Psoas muscle (tissue), 8 donors: ENCODE measurements around the gene CRADD. TPM values are rescaled to one million over a fixed set of nuclear protein-coding genes. Genes with fewer than 3 reads are reported as not detected.

Experiments
- ATAC-seq, 4 donors: fragments of 200-7000 bp; cut with Tn5 transposase; one replicate each; pipeline ENCODE4 v1.9.1; 2020; ENCODE audit warnings: moderate library complexity in 3 of 4, mild to moderate bottlenecking in 2 of 4
- DNase-seq, 2 donors: peaks; one replicate each; pipeline ENCODE4 v3.0.0-alpha.2; 2020
- H3K27ac ChIP-seq: fragments of 200-600 bp; one replicate; pipeline ENCODE4 v1.8.0; 2022
- H3K27me3 ChIP-seq, 3 donors: fragments of 200-600 bp in 1 of 3; one replicate each; pipeline versions ENCODE4 v1.6.1 to v1.8.0; 2013 to 2022; ENCODE audit warnings: low read length in 2 of 3, mild to moderate bottlenecking in 2 of 3, moderate library complexity in 1 of 3; ENCODE audit not compliant: insufficient read depth in 3 of 3
- H3K36me3 ChIP-seq, 2 donors: fragments of 200-600 bp in 1 of 2; one replicate each; pipeline versions ENCODE4 v1.6.1 to v1.8.0; 2013 to 2022; ENCODE audit warnings: low read depth in 1 of 2, mild to moderate bottlenecking in 1 of 2, moderate library complexity in 1 of 2; ENCODE audit not compliant: insufficient read depth in 1 of 2
- H3K4me1 ChIP-seq: fragments of 200-600 bp; one replicate; pipeline ENCODE4 v1.8.0; 2022
- H3K4me3 ChIP-seq: fragments of 200-600 bp; one replicate; pipeline ENCODE4 v1.8.0; 2022; ENCODE audit warnings: mild to moderate bottlenecking
- H3K9me3 ChIP-seq: fragments of 200-600 bp; one replicate; pipeline ENCODE4 v1.8.0; 2022
- CTCF ChIP-seq: fragments of 200-600 bp; IDR thresholded peaks from one replicate; pipeline ENCODE4 v1.8.0; 2022; ENCODE audit warnings: antibody characterized with exemption
- WGBS, 3 donors: extraction: QIAGEN DNeasy Blood & Tissue Kit; methylation state at CpG; one replicate each; pipeline versions ENCODE4 v1.1.6 to v1.1.7; 2013; 5-methylcytosine and 5-hydroxymethylcytosine counted together
- intact Hi-C, 2 donors: fragments of 100-400 bp; cut with DNase I; formaldehyde crosslinking; loops; one replicate each; pipeline versions ENCODE4 v1.11.0 to v1.14.2; 2022
- polyA plus RNA-seq, 3 donors: library from polyadenylated mRNA; stranded (reverse); fragments of 200-250 nt; gene quantifications; one replicate each; pipeline ENCODE4 v1.2.3, GENCODE V29; 2013
- total RNA-seq, 4 donors: library from RNA; stranded (reverse); fragmentation: NEBNext Ultra II Directional in 2 of 4; extraction: Animal tissue kit (Norgen Biotek cat#: 25700) in 2 of 4; gene quantifications; one replicate each; pipeline versions ENCODE4 v1.2.1 to v1.2.4, GENCODE V29; 2021 to 2023
- donor health status: healthy with polysubstance abuse.
- donor health status: DM: no; HTN: no; CAD: no; lungs with moderate emphysema.
- donor health status: Bipolar disorder and iron deficiency.
- donor health status: healthy.
- donor health status: DM: yes; HTN: yes; CAD: no.
- donor health status: DM: no; HTN: no; CAD: no.
- donor health status: DM: no; HTN: no; CAD: no.
- donor health status: DM: yes; HTN: yes; CAD: no.

CRADD gene
- total and polyA plus RNA-seq, 7 donors = 11.0 to 21.1 (median 12.7) TPM

- H3K27me3 ChIP-seq = no peaks in the 10 kb centered on the region
- H3K27ac ChIP-seq = no peak overlapping the region
- no peaks in the 10 kb centered on the region for H3K9me3 ChIP-seq
- no peak for ATAC-seq
- 59 to 71% (median 61%) methylated on average over 3 of the region's 3 CpGs for WGBS, 3 donors
- TF ChIP-seq CTCF = no peak
- intact Hi-C loops = no loop called here
- H3K4me3 ChIP-seq = no peak overlapping the region
- peaks cover 31% of the 10 kb centered on the region for H3K4me1 ChIP-seq
- no peaks in the 10 kb centered on the region for H3K36me3 ChIP-seq
- DNase-seq = no peak
Observed at GRCh38 chr12:93702707-93703315, 25.6 kb downstream of the CRADD start.

DNA sequence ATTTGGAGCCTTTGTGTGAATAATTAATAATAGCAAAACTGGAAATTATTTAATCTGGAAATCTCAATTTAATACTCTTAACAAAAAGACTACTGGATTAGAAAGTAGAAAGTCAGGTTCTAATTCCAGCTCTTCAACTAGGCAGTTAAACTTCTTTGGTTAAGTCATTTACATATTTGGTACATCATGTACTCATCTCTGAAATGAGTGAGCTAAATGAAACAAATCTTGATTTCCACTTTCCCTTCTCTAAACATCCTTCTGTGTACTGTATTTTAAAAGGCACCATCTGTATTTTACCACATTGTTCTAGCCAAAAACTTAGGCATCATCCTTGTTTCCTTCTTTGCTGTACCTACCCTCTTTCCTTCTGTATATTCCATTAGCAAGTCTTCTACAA lies 26.9 kb downstream of the CRADD start:
- Histone ChIP-seq H3K4me1 (peaks cover 19% of the 10 kb centered on the region), H3K4me3 (no peak overlapping the region), H3K9me3 (no peaks in the 10 kb centered on the region), H3K27me3 (no peaks in the 10 kb centered on the region), H3K36me3 (no peaks in the 10 kb centered on the region), H3K27ac (no peak overlapping the region)
- no peak for TF ChIP-seq CTCF
- ATAC-seq = no peak
- intact Hi-C loops = no loop called here
- DNase-seq = no peak

- no peak for DNase-seq
- peaks cover 5% of the 10 kb centered on the region for H3K9me3 ChIP-seq
- no peak for ATAC-seq
- intact Hi-C loops = no loop called here
- peaks cover 19% of the 10 kb centered on the region for H3K4me1 ChIP-seq
- no peak overlapping the region for H3K4me3 ChIP-seq
- H3K27ac ChIP-seq = no peak overlapping the region
- 79 to 99% (median 82%) methylated on average over 4 of the region's 4 CpGs for WGBS, 3 donors
- H3K27me3 ChIP-seq = no peaks in the 10 kb centered on the region
- TF ChIP-seq CTCF = no peak
- H3K36me3 ChIP-seq = no peaks in the 10 kb centered on the region
Observed at GRCh38 chr12:93704625-93705024, 27.4 kb downstream of the CRADD start.

DNA sequence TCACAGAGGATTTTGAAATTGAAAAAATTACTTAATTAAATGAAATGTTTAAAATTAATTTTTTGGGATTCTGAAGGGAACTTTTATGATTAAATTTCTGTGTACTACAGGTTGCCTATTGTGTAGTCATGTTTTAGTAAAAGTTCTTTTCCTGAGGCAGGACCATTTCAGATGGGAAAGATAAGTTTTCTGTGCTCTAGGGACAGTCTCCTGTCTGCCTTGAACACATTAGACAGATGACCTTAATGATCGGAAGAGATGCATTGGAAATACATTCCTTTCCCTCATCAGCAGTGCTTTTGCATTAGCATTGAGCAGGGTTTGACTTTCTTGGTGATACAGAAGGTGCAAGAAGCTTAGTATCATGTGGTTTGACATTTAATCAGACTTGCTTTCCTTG lies 28.1 kb downstream of the CRADD start:
- Histone ChIP-seq H3K9me3 (peaks cover 11% of the 10 kb centered on the region), H3K27ac (no peak overlapping the region), H3K4me1 (peaks cover 19% of the 10 kb centered on the region), H3K4me3 (no peak overlapping the region), H3K27me3 (no peaks in the 10 kb centered on the region), H3K36me3 (no peaks in the 10 kb centered on the region)
- ATAC-seq (no peak), DNase-seq (no peak)
- TF ChIP-seq CTCF = no peak
- 86 to 93% (median 87%) methylated on average over 1 of the region's 1 CpG for WGBS, 3 donors
- intact Hi-C loops = no loop called here

DNA sequence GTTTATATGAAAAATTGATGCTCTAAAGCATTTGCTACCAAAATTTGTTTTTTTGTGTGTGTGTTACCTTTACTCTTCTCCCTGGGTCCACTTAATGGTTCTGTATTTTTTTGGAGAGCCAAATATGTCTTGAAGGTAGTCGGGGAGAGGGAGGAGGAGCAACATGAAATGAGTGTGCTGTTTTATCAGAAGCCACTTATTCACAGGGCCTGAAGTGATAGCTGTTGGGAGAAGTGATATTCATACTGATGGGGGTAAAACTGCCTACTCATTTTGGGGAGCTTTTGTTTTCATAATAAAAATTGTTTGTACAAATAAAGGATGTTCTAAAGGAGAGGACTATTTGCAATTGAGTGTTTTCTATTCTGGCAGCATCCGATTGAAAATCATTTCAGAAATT lies 29.2 kb downstream of the CRADD start:
- no peaks in the 10 kb centered on the region for H3K27me3 ChIP-seq
- DNase-seq = no peak
- no peak overlapping the region for H3K27ac ChIP-seq
- H3K4me1 ChIP-seq = peaks cover 19% of the 10 kb centered on the region
- H3K4me3 ChIP-seq = no peak overlapping the region
- intact Hi-C loops = no loop called here
- no peak for ATAC-seq
- no peak for TF ChIP-seq CTCF
- 59 to 76% (median 71%) methylated on average over 2 of the region's 2 CpGs for WGBS, 3 donors
- H3K9me3 ChIP-seq = peaks cover 15% of the 10 kb centered on the region
- H3K36me3 ChIP-seq = no peaks in the 10 kb centered on the region
